H1 (cell line): ENCODE results near the gene MRM2. TPM values are rescaled to one million over a fixed set of nuclear protein-coding genes. Genes with fewer than 3 reads are reported as not detected.

ENCODE experiments used
- ATF3 ChIP-seq: IDR thresholded peaks from 2 replicates; pipeline ENCODE4 v1.6.1; 2011; ENCODE audit warnings: low read depth, mild to moderate bottlenecking, low read length; ENCODE audit not compliant: insufficient read depth
- CHD2 ChIP-seq: IDR thresholded peaks from 2 replicates; pipeline ENCODE4 v1.6.1; 2012; ENCODE audit warnings: low read length, improper control_type of control experiment
- FOSL1 ChIP-seq: IDR thresholded peaks from 2 replicates; pipeline ENCODE4 v1.6.1; 2011; ENCODE audit warnings: mild to moderate bottlenecking, low read depth, low read length, moderate library complexity; ENCODE audit not compliant: insufficient read depth
- KDM4A ChIP-seq: IDR thresholded peaks from one replicate; pipeline ENCODE4 v1.7.1; 2012; ENCODE audit warnings: low read depth, mild to moderate bottlenecking, moderate library complexity, low read length, inconsistent platforms; ENCODE audit not compliant: severe bottlenecking
- MAX ChIP-seq: IDR thresholded peaks from 2 replicates; pipeline ENCODE4 v1.6.1; 2012; ENCODE audit warnings: inconsistent platforms
- NANOG ChIP-seq: IDR thresholded peaks from 2 replicates; pipeline ENCODE4 v1.6.1; 2011; ENCODE audit warnings: low read length, low read depth, mild to moderate bottlenecking, inconsistent platforms; ENCODE audit not compliant: insufficient read depth, poor library complexity, severe bottlenecking
- SP4 ChIP-seq: IDR thresholded peaks from 2 replicates; pipeline ENCODE4 v1.6.1; 2012; ENCODE audit warnings: low read length, inconsistent platforms
- SRF ChIP-seq: IDR thresholded peaks from 2 replicates; pipeline ENCODE4 v1.6.1; 2011; ENCODE audit warnings: mild to moderate bottlenecking, low read depth, low read length, moderate library complexity
- TAF7 ChIP-seq: optimal IDR thresholded peaks from 2 replicates; pipeline ENCODE3; 2011; ENCODE audit warnings: low read depth, mild to moderate bottlenecking, inconsistent platforms, low read length, moderate library complexity, borderline replicate concordance
- TBP ChIP-seq: IDR thresholded peaks from 2 replicates; pipeline ENCODE4 v1.6.1; 2011; ENCODE audit warnings: low read depth, low read length, improper control_type of control experiment
- TCF12 ChIP-seq: IDR thresholded peaks from 2 replicates; pipeline ENCODE4 v1.6.1; 2011; ENCODE audit warnings: low read depth, mild to moderate bottlenecking, low read length
- polyA plus RNA-seq, 7 experiments: library from polyadenylated mRNA; depleted of rRNA in 3 of 7; stranded (reverse) in 5 of 7; unstranded in 2 of 7; fragments of >200 nt in 5 of 7; fragments of 200-250 nt in 2 of 7; gene quantifications; 1 replicate in 5 of 7; 2 replicates in 1 of 7; 4 replicates in 1 of 7; pipeline versions ENCODE4 v1.2.1 to v1.2.3, GENCODE V29; 2011 to 2013; ENCODE audit warnings: missing spikeins in 2 of 7, mixed read lengths in 2 of 7
- total RNA-seq: library from RNA; stranded (reverse); fragmentation: NEBNext Ultra II Directional; extraction: Animal tissue kit (Norgen Biotek cat#: 25700); gene quantifications from 2 replicates; pipeline ENCODE4 v1.2.1, GENCODE V29; 2021

MRM2 gene
- total and polyA plus RNA-seq, 2 of the 8 experiments (the other 6 are each of a cell fraction or from before 2014, with no cell fraction given), result 17.2 to 38.6 TPM

GRCh38 chr7:2232766-2233520 lies 9.1 kb downstream of the MRM2 start, which contains the start of gene MAD1L1 (continued):
- TF ChIP-seq TAF7, result peak; percentile 49
- no peak for TF ChIP-seq MAX
- TF ChIP-seq KDM4A, result peak; percentile 88
- TF ChIP-seq SP4, result no peak
- TF ChIP-seq ATF3, result no peak
- no peak for TF ChIP-seq TCF12
- TF ChIP-seq NANOG, result no peak
- TF ChIP-seq CHD2, result peak; percentile 98
- no peak for TF ChIP-seq SRF
- TF ChIP-seq FOSL1, result no peak
- peak; percentile 62; the same call in 1 of the 2 replicates for TF ChIP-seq TBP
